Measurements from ENCODE around the gene SLC12A7. TPM values are rescaled to one million over a fixed set of nuclear protein-coding genes. Genes with fewer than 3 reads are reported as not detected.

SLC12A7 gene
- total and polyA plus RNA-seq, 2 donors (not counting 1 experiment from before 2014, with no cell fraction given): 2.9 to 23.9 TPM

GRCh38 chr5:1029945-1030625, 81.8 kb downstream of the SLC12A7 start:
- H3K4me2 ChIP-seq (ENCODE audit: extremely low read depth, insufficient read depth, low read length): no peak overlapping the region
- no peaks in the 10 kb centered on the region for H3K79me2 ChIP-seq (ENCODE audit: control insufficient read depth, insufficient read depth, low read length)
- no peaks in the 10 kb centered on the region for H3K9me3 ChIP-seq (ENCODE audit: control insufficient read depth, insufficient read depth, low read depth, low read length)
- H3K27ac ChIP-seq (ENCODE audit: insufficient read depth, low read length): no peak overlapping the region
- no peak for DNase-seq (ENCODE audit: low read depth in 2 of 2)
- H3K27me3 ChIP-seq (ENCODE audit: control insufficient read depth, insufficient read depth, low read length): no peaks in the 10 kb centered on the region
- H3K4me3 ChIP-seq (replicated peaks in 1 of 4; ENCODE audit: control extremely low read depth in 1 of 4, insufficient read depth in 1 of 4, low read depth in 3 of 4, low read length in 4 of 4): no peak overlapping the region
- no peaks in the 10 kb centered on the region for H3K4me1 ChIP-seq (ENCODE audit: control insufficient read depth, extremely low read depth, insufficient read depth, low read length)
- H2AFZ ChIP-seq (ENCODE audit: low read length): no peak overlapping the region
- TF ChIP-seq, protein P1, sequence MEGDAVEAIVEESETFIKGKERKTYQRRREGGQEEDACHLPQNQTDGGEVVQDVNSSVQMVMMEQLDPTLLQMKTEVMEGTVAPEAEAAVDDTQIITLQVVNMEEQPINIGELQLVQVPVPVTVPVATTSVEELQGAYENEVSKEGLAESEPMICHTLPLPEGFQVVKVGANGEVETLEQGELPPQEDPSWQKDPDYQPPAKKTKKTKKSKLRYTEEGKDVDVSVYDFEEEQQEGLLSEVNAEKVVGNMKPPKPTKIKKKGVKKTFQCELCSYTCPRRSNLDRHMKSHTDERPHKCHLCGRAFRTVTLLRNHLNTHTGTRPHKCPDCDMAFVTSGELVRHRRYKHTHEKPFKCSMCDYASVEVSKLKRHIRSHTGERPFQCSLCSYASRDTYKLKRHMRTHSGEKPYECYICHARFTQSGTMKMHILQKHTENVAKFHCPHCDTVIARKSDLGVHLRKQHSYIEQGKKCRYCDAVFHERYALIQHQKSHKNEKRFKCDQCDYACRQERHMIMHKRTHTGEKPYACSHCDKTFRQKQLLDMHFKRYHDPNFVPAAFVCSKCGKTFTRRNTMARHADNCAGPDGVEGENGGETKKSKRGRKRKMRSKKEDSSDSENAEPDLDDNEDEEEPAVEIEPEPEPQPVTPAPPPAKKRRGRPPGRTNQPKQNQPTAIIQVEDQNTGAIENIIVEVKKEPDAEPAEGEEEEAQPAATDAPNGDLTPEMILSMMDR (conservative IDR thresholded peaks at IDR 0.05 in 1 of 2, IDR thresholded peaks at IDR 0.05 in 1 of 2; ENCODE audit: low read depth in 1 of 2, low read length in 2 of 2): no peak
- no peak for TF ChIP-seq EZH2 (IDR thresholded peaks at IDR 0.05; ENCODE audit: low read length, missing control alignments)
- no peak overlapping the region for H3K9ac ChIP-seq (ENCODE audit: insufficient read depth, low read length)
- H3K36me3 ChIP-seq (ENCODE audit: control insufficient read depth, insufficient read depth, low read length): no peaks in the 10 kb centered on the region
- H4K20me1 ChIP-seq (ENCODE audit: control insufficient read depth, extremely low read depth, insufficient read depth, low read length): no peaks in the 10 kb centered on the region

DNA sequence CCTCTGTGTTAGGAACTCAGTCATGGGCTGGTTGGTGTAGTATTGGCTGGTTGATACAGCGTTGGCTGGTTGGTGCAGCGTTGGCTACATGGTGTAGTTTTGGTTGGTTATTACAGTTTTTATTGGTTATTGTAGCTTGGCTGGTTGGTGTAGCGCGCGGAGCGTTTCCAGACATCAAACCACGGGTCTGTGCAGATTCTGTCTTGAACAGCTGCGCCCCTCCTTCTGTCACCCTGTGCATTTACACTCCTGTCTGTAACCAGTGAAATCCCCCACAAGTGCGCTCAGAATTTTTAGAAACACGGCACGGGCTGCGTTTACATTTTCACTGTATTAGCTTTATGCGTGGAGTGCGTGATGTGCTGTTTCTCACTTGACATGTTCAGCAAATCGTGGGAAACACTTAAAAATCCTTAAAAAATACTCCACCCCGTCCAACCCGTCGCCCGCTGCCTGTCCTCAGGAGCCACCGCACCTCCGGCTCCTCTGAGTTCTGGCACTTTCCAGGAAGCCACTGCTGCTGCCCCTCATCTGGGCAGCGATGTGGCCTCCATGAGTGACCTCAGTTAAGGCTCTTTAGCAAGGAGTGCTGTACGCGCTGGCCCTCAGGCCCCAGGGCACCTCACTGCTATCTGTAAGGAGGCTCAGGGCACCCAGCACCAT, 82.5 kb downstream of the SLC12A7 start:
- Histone ChIP-seq H3K27me3 (ENCODE audit: control insufficient read depth, insufficient read depth, low read length) (no peaks in the 10 kb centered on the region), H3K9me3 (ENCODE audit: control insufficient read depth, insufficient read depth, low read depth, low read length) (no peaks in the 10 kb centered on the region), H4K20me1 (ENCODE audit: control insufficient read depth, extremely low read depth, insufficient read depth, low read length) (no peaks in the 10 kb centered on the region)

DNA sequence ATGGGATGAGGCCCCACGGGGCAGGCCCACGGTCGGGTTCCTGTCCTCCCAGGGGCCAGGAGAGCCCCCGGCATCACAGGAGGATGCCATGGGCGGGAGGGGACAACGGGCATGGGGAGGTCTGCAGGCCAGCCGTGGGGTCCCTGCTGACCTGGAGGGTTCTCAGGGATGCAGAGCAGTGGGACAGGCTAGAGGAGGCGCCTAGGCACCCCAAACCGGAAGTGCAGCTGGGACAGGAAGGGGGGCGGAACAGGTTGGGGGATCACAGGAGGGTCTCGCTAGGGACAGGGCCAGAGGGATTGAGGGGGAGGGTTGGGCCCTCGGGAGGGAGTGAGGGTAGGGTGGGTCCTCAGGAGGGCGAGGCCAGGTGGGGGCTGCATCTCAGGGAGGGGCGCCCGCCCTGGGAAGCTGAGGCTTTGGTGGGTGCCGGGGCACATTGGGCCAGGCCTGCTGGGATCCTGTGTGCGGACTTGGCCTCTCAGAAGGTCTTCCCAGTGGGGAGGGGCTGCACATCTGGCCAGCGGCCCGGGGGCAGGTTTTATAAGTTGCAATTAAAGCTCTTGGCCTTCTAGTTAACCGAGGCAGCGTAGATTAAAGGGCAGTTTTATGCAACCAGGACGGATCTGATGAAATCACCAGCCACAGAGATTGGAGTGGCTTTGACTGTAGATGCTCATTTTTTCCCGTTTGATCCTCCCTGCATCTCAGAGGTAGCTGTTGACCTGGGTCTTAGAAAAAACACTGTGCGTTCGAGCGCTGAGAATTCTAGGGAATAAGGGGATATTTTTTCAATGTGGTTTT, 83.2 kb downstream of the SLC12A7 start:
- Histone ChIP-seq H3K9me3 (ENCODE audit: control insufficient read depth, insufficient read depth, low read depth, low read length) (no peaks in the 10 kb centered on the region), H3K27me3 (ENCODE audit: control insufficient read depth, insufficient read depth, low read length) (no peaks in the 10 kb centered on the region)
- TF ChIP-seq EZH2 (IDR thresholded peaks at IDR 0.05; ENCODE audit: low read length, missing control alignments): no peak
- TF ChIP-seq, protein P1 (conservative IDR thresholded peaks at IDR 0.05 in 1 of 2, IDR thresholded peaks at IDR 0.05 in 1 of 2; ENCODE audit: low read depth in 1 of 2, low read length in 2 of 2): no peak

More for the DNA sequence above, 82.5 kb downstream of the SLC12A7 start:
- no peak for TF ChIP-seq EZH2 (IDR thresholded peaks at IDR 0.05; ENCODE audit: low read length, missing control alignments)
- Histone ChIP-seq H3K79me2 (ENCODE audit: control insufficient read depth, insufficient read depth, low read length) (no peaks in the 10 kb centered on the region), H3K4me1 (ENCODE audit: control insufficient read depth, extremely low read depth, insufficient read depth, low read length) (no peaks in the 10 kb centered on the region), H3K4me3 (replicated peaks in 1 of 4; ENCODE audit: control extremely low read depth in 1 of 4, insufficient read depth in 1 of 4, low read depth in 3 of 4, low read length in 4 of 4) (no peak overlapping the region), H3K4me2 (ENCODE audit: extremely low read depth, insufficient read depth, low read length) (no peak overlapping the region), H3K9ac (ENCODE audit: insufficient read depth, low read length) (no peak overlapping the region), H3K36me3 (ENCODE audit: control insufficient read depth, insufficient read depth, low read length) (no peaks in the 10 kb centered on the region), H3K27ac (ENCODE audit: insufficient read depth, low read length) (no peak overlapping the region), H2AFZ (ENCODE audit: low read length) (no peak overlapping the region)
- DNase-seq (ENCODE audit: low read depth in 2 of 2): no peak

More for the DNA sequence above, 83.2 kb downstream of the SLC12A7 start:
- no peak for DNase-seq (ENCODE audit: low read depth in 2 of 2)
- H3K36me3 ChIP-seq (ENCODE audit: control insufficient read depth, insufficient read depth, low read length): no peaks in the 10 kb centered on the region
- H4K20me1 ChIP-seq (ENCODE audit: control insufficient read depth, extremely low read depth, insufficient read depth, low read length): no peaks in the 10 kb centered on the region
- no peaks in the 10 kb centered on the region for H3K4me1 ChIP-seq (ENCODE audit: control insufficient read depth, extremely low read depth, insufficient read depth, low read length)
- H2AFZ ChIP-seq (ENCODE audit: low read length): no peak overlapping the region
- H3K9ac ChIP-seq (ENCODE audit: insufficient read depth, low read length): no peak overlapping the region
- no peak overlapping the region for H3K4me3 ChIP-seq (replicated peaks in 1 of 4; ENCODE audit: control extremely low read depth in 1 of 4, insufficient read depth in 1 of 4, low read depth in 3 of 4, low read length in 4 of 4)
- no peak overlapping the region for H3K4me2 ChIP-seq (ENCODE audit: extremely low read depth, insufficient read depth, low read length)
- H3K27ac ChIP-seq (ENCODE audit: insufficient read depth, low read length): no peak overlapping the region
- no peaks in the 10 kb centered on the region for H3K79me2 ChIP-seq (ENCODE audit: control insufficient read depth, insufficient read depth, low read length)
